Measurements from ENCODE around the gene DNAJC11.
"Not testable (repeated sequence)": the region's sequence is repeated elsewhere in the genome, so short reads cannot be mapped to it uniquely, and the experiment has no call there.

Gene DNAJC11

GRCh38 chr1:6701437-6702153 lies at the start of gene DNAJC11:
Gene DNAJC11 (minus strand): TSS chr1:6701816. CDS start chr1:6701800, 16 bp downstream.
- peak; percentile 73 for DNase-seq (ENCODE audit: low read depth, low spot score)

GRCh38 chr1:6750490-6750889 lies 48.9 kb upstream of the DNAJC11 start:
- no peak for DNase-seq (ENCODE audit: low read depth, low spot score)

- no peak for DNase-seq (ENCODE audit: low read depth, low spot score)
Observed at GRCh38 chr1:6747674-6748073, 46.1 kb upstream of the DNAJC11 start.

- no peak for DNase-seq (ENCODE audit: low read depth, low spot score)
Observed at GRCh38 chr1:6745073-6745472, 43.5 kb upstream of the DNAJC11 start.

GRCh38 chr1:6743189-6744101 lies 41.8 kb upstream of the DNAJC11 start:
- peak; percentile 15 for DNase-seq (ENCODE audit: low read depth, low spot score)

- DNase-seq (ENCODE audit: low read depth, low spot score) = not testable (repeated sequence)
Observed at GRCh38 chr1:6742676-6743188, 41.1 kb upstream of the DNAJC11 start.

GRCh38 chr1:6738987-6739676 lies 37.5 kb upstream of the DNAJC11 start:
- DNase-seq (ENCODE audit: low read depth, low spot score) = no peak

GRCh38 chr1:6732942-6733341 lies 31.3 kb upstream of the DNAJC11 start:
- DNase-seq (ENCODE audit: low read depth, low spot score) = no peak

GRCh38 chr1:6731905-6732304 lies 30.3 kb upstream of the DNAJC11 start:
- no peak for DNase-seq (ENCODE audit: low read depth, low spot score)

- DNase-seq (ENCODE audit: low read depth, low spot score) = no peak
Observed at GRCh38 chr1:6730880-6731279, 29.3 kb upstream of the DNAJC11 start.

- DNase-seq (ENCODE audit: low read depth, low spot score) = no peak
Observed at GRCh38 chr1:6730473-6730872, 28.9 kb upstream of the DNAJC11 start.

GRCh38 chr1:6727535-6727934 lies 25.9 kb upstream of the DNAJC11 start:
- peak; percentile 32 for DNase-seq (ENCODE audit: low read depth, low spot score)

- DNase-seq (ENCODE audit: low read depth, low spot score) = no peak
Observed at GRCh38 chr1:6726253-6726652, 24.6 kb upstream of the DNAJC11 start.

GRCh38 chr1:6724517-6725141 lies 23.0 kb upstream of the DNAJC11 start:
- no peak for DNase-seq (ENCODE audit: low read depth, low spot score)

GRCh38 chr1:6723621-6724428 lies 22.2 kb upstream of the DNAJC11 start:
- DNase-seq (ENCODE audit: low read depth, low spot score) = no peak

- DNase-seq (ENCODE audit: low read depth, low spot score) = no peak
Observed at GRCh38 chr1:6711174-6711573, 9.6 kb upstream of the DNAJC11 start.

GRCh38 chr1:6704746-6705145 lies 3.1 kb upstream of the DNAJC11 start:
- DNase-seq (ENCODE audit: low read depth, low spot score) = no peak

GRCh38 chr1:6703016-6703415 lies 1.4 kb upstream of the DNAJC11 start:
- no peak for DNase-seq (ENCODE audit: low read depth, low spot score)

- no peak for DNase-seq (ENCODE audit: low read depth, low spot score)
Observed at GRCh38 chr1:6700853-6701436, 671 bp downstream of the DNAJC11 start.

GRCh38 chr1:6699915-6700314 lies 1.7 kb downstream of the DNAJC11 start:
- DNase-seq (ENCODE audit: low read depth, low spot score) = not testable (repeated sequence)
